HCT116 (cell line): ENCODE data around the gene IYD. TPM values are rescaled to one million over a fixed set of nuclear protein-coding genes. Genes with fewer than 3 reads are reported as not detected.

Experiments used
- ATAC-seq: fragments of 200-7000 bp; cut with Tn5 transposase; 2 replicates; pipeline ENCODE4 v1.9.1; 2020; ENCODE audit warnings: mild to moderate bottlenecking, moderate library complexity
- BruUV-seq: library from RNA; stranded (reverse); fragments of 400-500 nt; replicated peaks from 2 replicates; lab custom pipeline; 2021; lab: Mats Ljungman, UMichigan
- CTCF ChIA-PET: fragments of 300-600 bp; sonication (Branson Sonifier 250); formaldehyde crosslinking; loops from one replicate; lab custom pipeline; 2021; ENCODE audit warnings: antibody characterized with exemption; lab: Charles Lee
- POLR2A ChIA-PET: fragments of 300-600, 350-600 bp; sonication (Branson Sonifier 250); formaldehyde crosslinking; loops from one replicate; lab custom pipeline; 2021; ENCODE audit warnings: antibody characterized with exemption; lab: Charles Lee
- RAD21 ChIA-PET, 2 experiments: fragments of 300-600 bp; sonication (Branson Sonifier 250); formaldehyde crosslinking; loops; one replicate each; lab custom pipeline; 2023; ENCODE audit warnings: low total read pairs in 2 of 2; ENCODE audit not compliant: uncharacterized antibody in 2 of 2, unreplicated experiment in 2 of 2, low non-redundant PET in 1 of 2; lab: Charles Lee
- DNase-seq: peaks from one replicate; pipeline ENCODE4 v3.0.0-alpha.2; 2010; ENCODE audit warnings: low read depth, low spot score
- H2AFZ ChIP-seq: fragments of 200-600 bp; shearing (Covaris generic), sonication (generic); 2 replicates; pipeline ENCODE4 v1.6.1; 2017; ENCODE audit warnings: low read depth, mixed run types, mixed read lengths, antibody characterized with exemption, low read length; ENCODE audit not compliant: poor library complexity, severe bottlenecking
- H3K27ac ChIP-seq: 2 replicates; pipeline ENCODE4 v1.5.1; 2012; ENCODE audit warnings: low read depth, low read length
- H3K27me3 ChIP-seq: fragments of 200-600 bp; sonication (generic); 2 replicates; pipeline ENCODE4 v1.6.1; 2016; ENCODE audit warnings: mixed run types, low read length, mixed read lengths; ENCODE audit not compliant: insufficient read depth
- H3K36me3 ChIP-seq, 2 experiments: fragments of 200-500 bp in 1 of 2; fragments of 200-600 bp in 1 of 2; sonication (Bioruptor generic) in 1 of 2; sonication (generic) in 1 of 2; 2 replicates each; pipeline versions ENCODE4 v1.5.1 to v1.6.1; 2014 to 2016; ENCODE audit warnings: low read length in 2 of 2, inconsistent platforms in 1 of 2, mixed read lengths in 1 of 2, mixed run types in 1 of 2; ENCODE audit not compliant: insufficient read depth in 2 of 2, control insufficient read depth in 1 of 2
- H3K4me1 ChIP-seq, 2 experiments: fragments of 200-600 bp in 1 of 2; sonication (generic) in 1 of 2; 2 replicates each; pipeline versions ENCODE4 v1.5.1 to v1.6.1; 2012 to 2017; ENCODE audit warnings: low read length in 2 of 2, inconsistent platforms in 1 of 2, mild to moderate bottlenecking in 1 of 2, mixed read lengths in 1 of 2, mixed run types in 1 of 2, moderate library complexity in 1 of 2; ENCODE audit not compliant: insufficient read depth in 2 of 2, control insufficient read depth in 1 of 2
- H3K4me2 ChIP-seq: fragments of 200-600 bp; sonication (generic); 2 replicates; pipeline ENCODE4 v1.6.1; 2017; ENCODE audit warnings: mixed run types, low read length, mixed read lengths
- H3K4me3 ChIP-seq, 2 experiments: fragments of 200-600 bp in 1 of 2; sonication (generic) in 1 of 2; replicated peaks in 1 of 2; 2 replicates each; pipeline ENCODE4 v1.5.1; 2011 to 2016; ENCODE audit warnings: low read length in 2 of 2, control low read depth in 1 of 2, low read depth in 1 of 2, mild to moderate bottlenecking in 1 of 2, mixed read lengths in 1 of 2, mixed run types in 1 of 2
- H3K79me2 ChIP-seq: fragments of 200-600 bp; sonication (generic); 2 replicates; pipeline ENCODE4 v1.6.1; 2017; ENCODE audit warnings: mild to moderate bottlenecking, mixed run types, low read length, moderate library complexity, mixed read lengths; ENCODE audit not compliant: insufficient read depth
- H3K9ac ChIP-seq: fragments of 200-600 bp; sonication (generic); 2 replicates; pipeline ENCODE4 v1.6.1; 2016; ENCODE audit warnings: low read length, mixed read lengths
- H3K9me2 ChIP-seq: fragments of 200-600 bp; sonication (generic), shearing (Covaris generic); 2 replicates; pipeline ENCODE4 v1.6.1; 2017; ENCODE audit warnings: mixed run types, mild to moderate bottlenecking, moderate library complexity; ENCODE audit not compliant: insufficient read depth
- H3K9me3 ChIP-seq, 2 experiments: fragments of 200-500 bp in 1 of 2; fragments of 200-600 bp in 1 of 2; sonication (Bioruptor generic) in 1 of 2; sonication (generic) in 1 of 2; 2 replicates each; pipeline ENCODE4 v1.6.1; 2014 to 2017; ENCODE audit warnings: low read length in 2 of 2, mixed read lengths in 2 of 2, inconsistent platforms in 1 of 2, low read depth in 1 of 2, mild to moderate bottlenecking in 1 of 2, mixed run types in 1 of 2, moderate library complexity in 1 of 2; ENCODE audit not compliant: control insufficient read depth in 1 of 2, insufficient read depth in 1 of 2
- H4K20me1 ChIP-seq: fragments of 200-600 bp; sonication (generic), shearing (Covaris generic); 2 replicates; pipeline ENCODE4 v1.6.1; 2017; ENCODE audit warnings: mixed run types, mild to moderate bottlenecking, moderate library complexity; ENCODE audit not compliant: insufficient read depth
- CBX3 ChIP-seq: IDR thresholded peaks from 2 replicates; pipeline ENCODE4 v1.6.1; 2012; ENCODE audit warnings: low read depth
- EGR1 ChIP-seq: IDR thresholded peaks from 2 replicates; pipeline ENCODE4 v1.6.1; 2012; ENCODE audit warnings: low read depth
- EZH2 ChIP-seq: fragments of 200-600 bp; sonication (generic); IDR thresholded peaks from 2 replicates; pipeline ENCODE4 v1.6.1; 2017; ENCODE audit warnings: antibody characterized with exemption, mixed run types
- FOSL1 ChIP-seq: IDR thresholded peaks from 2 replicates; pipeline ENCODE4 v1.6.1; 2012; ENCODE audit warnings: low read depth
- JUND ChIP-seq: IDR thresholded peaks from 2 replicates; pipeline ENCODE4 v1.6.1; 2012
- MAX ChIP-seq: IDR thresholded peaks from 2 replicates; pipeline ENCODE4 v1.6.1; 2012
- POLR2A ChIP-seq: IDR thresholded peaks from 2 replicates; pipeline ENCODE4 v1.7.0; 2011; ENCODE audit warnings: borderline replicate concordance; ENCODE audit not compliant: insufficient read depth, insufficient read length; ENCODE audit errors: extremely low read depth
- REST ChIP-seq: IDR thresholded peaks from 2 replicates; pipeline ENCODE4 v1.6.1; 2012; ENCODE audit warnings: low read depth
- SIN3A ChIP-seq: IDR thresholded peaks from 2 replicates; pipeline ENCODE4 v1.6.1; 2012; ENCODE audit warnings: low read depth
- SRF ChIP-seq: IDR thresholded peaks from 2 replicates; pipeline ENCODE4 v1.6.1; 2012; ENCODE audit warnings: low read depth
- ZBTB33 ChIP-seq: IDR thresholded peaks from 2 replicates; pipeline ENCODE4 v1.6.1; 2011; ENCODE audit warnings: mild to moderate bottlenecking, low read length, moderate library complexity; ENCODE audit not compliant: insufficient replicate concordance; ENCODE audit errors: extremely low read depth
- ZNF274 ChIP-seq: fragments of 200-500 bp; sonication (Bioruptor generic); IDR thresholded peaks from 2 replicates; pipeline ENCODE4 v1.6.1; 2014; ENCODE audit warnings: mild to moderate bottlenecking, low read depth, low read length, inconsistent platforms
- intact Hi-C: fragments of 100-400 bp; cut with micrococcal nuclease; formaldehyde crosslinking; loops from 2 replicates; pipeline ENCODE4 v1.10.0; 2022
- total RNA-seq: library from RNA; stranded (reverse); gene quantifications from one replicate; pipeline ENCODE4 v1.2.1, GENCODE V29; 2021; ENCODE audit not compliant: unreplicated experiment

Gene IYD
- total RNA-seq, 1 experiment from 2014 or later, result not detected

- ATAC-seq (no peak), DNase-seq (no peak)
- intact Hi-C loops, result loop anchor here (2.0 kb wide), 1 partner anchor 459 kb away; no protein-coding TSS in a partner anchor
- Histone ChIP-seq H3K4me2 (no peak overlapping the region), H2AFZ (no peak overlapping the region), H3K9me2 (no peaks in the 10 kb centered on the region), H3K27me3 (no peaks in the 10 kb centered on the region), H3K4me1 (peaks cover 0 to 3% of the 10 kb centered on the region in 2 experiments; a peak in 1 of 4 replicates), H3K9ac (no peak overlapping the region), H4K20me1 (no peaks in the 10 kb centered on the region), H3K79me2 (no peaks in the 10 kb centered on the region), H3K27ac (no peak overlapping the region), H3K4me3 (no peak overlapping the region), H3K9me3 (no peaks in the 10 kb centered on the region), H3K36me3 (no peaks in the 10 kb centered on the region)
- BruUV-seq, result no TSS peak
- RAD21 ChIA-PET, result interaction anchor here (0.6 to 2.3 kb wide), 2 partner anchors 313 to 419 kb away, joined by 3 to 13 read pairs; no protein-coding TSS in a partner anchor
- POLR2A ChIA-PET, result interaction anchor here (2.2 kb wide), 1 partner anchor 322 kb away, joined by 8 read pairs; no protein-coding TSS in a partner anchor
- no peak for TF ChIP-seq EGR1
- TF ChIP-seq FOSL1, result no peak
- TF ChIP-seq ZNF274, result no peak
- no peak for TF ChIP-seq ZBTB33
- no peak for TF ChIP-seq SRF
- TF ChIP-seq CBX3, result no peak
- TF ChIP-seq JUND, result no peak
- no peak for TF ChIP-seq MAX
- no peak for TF ChIP-seq SIN3A
- TF ChIP-seq POLR2A, result no peak
- TF ChIP-seq EZH2, result no peak
- TF ChIP-seq REST, result no peak
- CTCF ChIA-PET, result interaction anchor here (1.0 to 4.6 kb wide), 15 partner anchors 12 to 423 kb away, joined by 3 to 55 read pairs (median 4); partner anchors contain the start of gene ULBP3
These were observed 25.5 kb downstream of the IYD start for GRCh38 chr6:150394053-150394898.
